ENCODE measurements around the gene TEAD1. TPM values are rescaled to one million over a fixed set of nuclear protein-coding genes. Genes with fewer than 3 reads are reported as not detected.

The TEAD1 gene
- total RNA-seq, 1 donor from 2014 or later = 88.8 TPM

- DNase-seq (ENCODE audit: low spot score) = no peak
These were observed 90.1 kb downstream of the TEAD1 start for GRCh38 chr11:12764187-12764914.

- no peak for DNase-seq (ENCODE audit: low spot score)
These were observed 91.2 kb downstream of the TEAD1 start for GRCh38 chr11:12765428-12765827.

- DNase-seq (ENCODE audit: low spot score) = no peak
These were observed 92.8 kb downstream of the TEAD1 start for GRCh38 chr11:12767027-12767426.

- DNase-seq (ENCODE audit: low spot score) = no peak
These were observed 93.4 kb downstream of the TEAD1 start for GRCh38 chr11:12767577-12767976.

- DNase-seq (ENCODE audit: low spot score) = no peak
These were observed 94.8 kb downstream of the TEAD1 start for GRCh38 chr11:12768726-12769673.

GRCh38 chr11:12769834-12770345, 95.7 kb downstream of the TEAD1 start:
- no peak for DNase-seq (ENCODE audit: low spot score)

- DNase-seq (ENCODE audit: low spot score) = no peak
These were observed 96.2 kb downstream of the TEAD1 start for GRCh38 chr11:12770435-12770834.

GRCh38 chr11:12770966-12771597, 96.9 kb downstream of the TEAD1 start:
- no peak for DNase-seq (ENCODE audit: low spot score)

GRCh38 chr11:12771875-12772274, 97.7 kb downstream of the TEAD1 start:
- DNase-seq (ENCODE audit: low spot score) = no peak

- DNase-seq (ENCODE audit: low spot score) = no peak
These were observed 98.1 kb downstream of the TEAD1 start for GRCh38 chr11:12772324-12772723.

- DNase-seq (ENCODE audit: low spot score) = no peak
These were observed 99.4 kb downstream of the TEAD1 start for GRCh38 chr11:12773591-12773990.

- DNase-seq (ENCODE audit: low spot score) = no peak
These were observed 101.7 kb downstream of the TEAD1 start for GRCh38 chr11:12775955-12776354.

GRCh38 chr11:12777208-12777874, 103.1 kb downstream of the TEAD1 start:
- no peak for DNase-seq (ENCODE audit: low spot score)

- no peak for DNase-seq (ENCODE audit: low spot score)
These were observed 104.2 kb downstream of the TEAD1 start for GRCh38 chr11:12778240-12778905.

GRCh38 chr11:12783765-12784164, 109.5 kb downstream of the TEAD1 start:
- DNase-seq (ENCODE audit: low spot score) = no peak

- DNase-seq (ENCODE audit: low spot score) = no peak
These were observed 110.2 kb downstream of the TEAD1 start for GRCh38 chr11:12784445-12784844.

GRCh38 chr11:12784987-12785386, 110.8 kb downstream of the TEAD1 start:
- DNase-seq (ENCODE audit: low spot score) = no peak

- no peak for DNase-seq (ENCODE audit: low spot score)
These were observed 111.7 kb downstream of the TEAD1 start for GRCh38 chr11:12785901-12786300.

GRCh38 chr11:12786450-12786849, 112.2 kb downstream of the TEAD1 start:
- DNase-seq (ENCODE audit: low spot score) = no peak

- DNase-seq (ENCODE audit: low spot score) = no peak
These were observed 112.7 kb downstream of the TEAD1 start for GRCh38 chr11:12786891-12787290.

GRCh38 chr11:12787847-12788246, 113.6 kb downstream of the TEAD1 start:
- no peak for DNase-seq (ENCODE audit: low spot score)

All from mucosa of gallbladder (tissue), 1 donor.